ENCODE data around the gene PKN2. TPM values are rescaled to one million over a fixed set of nuclear protein-coding genes. Genes with fewer than 3 reads are reported as not detected.
"Not testable (repeated sequence)": the region's sequence is repeated elsewhere in the genome, so short reads cannot be mapped to it uniquely, and the experiment has no call there.

Gene PKN2
- polyA plus RNA-seq, 3 donors: 7.7 to 16.2 (median 14.0) TPM

- H3K27ac ChIP-seq (ENCODE audit: low read depth, low read length): no peak overlapping the region
- 90 to 95% (median 92%) methylated on average over 3 of the region's 3 CpGs for WGBS, 3 donors
Measured at GRCh38 chr1:88668405-88668804, 15.7 kb upstream of the PKN2 start.

- WGBS, 3 donors: 76 to 81% (median 81%) methylated on average over 3 of the region's 3 CpGs
- H3K27ac ChIP-seq (ENCODE audit: low read depth, low read length): no peak overlapping the region
Measured at GRCh38 chr1:88670462-88670861, 13.6 kb upstream of the PKN2 start.

GRCh38 chr1:88673446-88673845, 10.6 kb upstream of the PKN2 start:
- H3K27ac ChIP-seq (ENCODE audit: low read depth, low read length): no peak overlapping the region

DNA sequence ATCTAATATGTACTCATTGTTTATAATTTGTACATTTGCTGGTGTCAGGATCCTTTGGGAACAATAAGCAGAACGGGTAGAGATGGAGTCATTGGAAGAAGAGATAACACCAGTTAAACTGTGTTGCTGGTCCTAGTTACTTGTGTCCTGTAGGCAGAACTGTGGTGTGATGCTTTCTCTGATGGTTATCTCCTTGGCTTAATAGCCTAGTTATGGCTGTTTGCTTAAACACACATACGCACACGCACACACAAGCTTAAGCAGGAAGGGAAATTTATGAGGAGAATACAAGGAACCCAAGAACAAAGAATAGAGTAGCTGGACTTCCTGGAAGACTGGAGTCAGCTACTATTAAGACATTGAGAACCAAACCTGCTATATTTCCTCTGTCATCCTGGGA, 5.7 kb upstream of the PKN2 start:
- WGBS, 3 donors: 69 to 78% (median 72%) methylated on average over 3 of the region's 3 CpGs
- no peak overlapping the region for H3K27ac ChIP-seq (ENCODE audit: low read depth, low read length)

- WGBS, 3 donors: 58 to 63% (median 59%) methylated on average over 3 of the region's 3 CpGs
- no peak overlapping the region for H3K27ac ChIP-seq (ENCODE audit: low read depth, low read length)
Measured at GRCh38 chr1:88680471-88680870, 3.6 kb upstream of the PKN2 start.

DNA sequence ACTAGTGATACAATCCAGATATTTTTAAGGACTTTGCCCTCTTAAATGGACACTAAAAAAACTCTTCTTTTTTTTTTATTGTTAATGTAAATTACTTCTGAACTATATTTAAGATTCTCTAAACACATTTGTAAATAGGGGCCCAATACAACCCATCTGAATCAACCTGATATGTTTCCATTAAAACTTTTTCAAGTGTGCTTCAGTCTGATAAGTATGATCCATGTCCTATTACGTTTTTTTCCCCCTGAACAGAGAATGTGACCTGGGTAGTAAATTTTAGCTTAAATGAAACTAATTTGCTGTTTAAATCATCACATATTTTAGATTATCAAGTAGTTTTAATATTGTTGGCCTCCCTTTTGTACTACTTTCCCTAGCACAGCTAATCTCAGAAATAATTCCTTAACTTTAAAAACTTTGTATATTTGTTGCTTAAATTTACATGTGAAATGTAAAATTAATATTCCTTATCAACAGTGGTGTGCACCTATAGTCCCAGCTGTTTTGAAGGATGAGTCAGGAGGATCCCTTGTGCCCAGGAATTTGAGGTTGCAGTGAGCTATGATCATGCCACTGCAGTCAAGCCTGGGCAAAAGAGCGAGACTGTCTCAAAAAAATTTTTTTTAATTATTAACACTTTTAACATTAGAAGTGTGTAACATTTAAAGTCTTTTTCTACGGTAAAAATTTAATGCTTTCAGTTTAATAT, 3.0 kb upstream of the PKN2 start:
- no peak overlapping the region for H3K27ac ChIP-seq (ENCODE audit: low read depth, low read length)
- WGBS, 3 donors: 95 to 98% (median 96%) methylated on average over 3 of the region's 3 CpGs

DNA sequence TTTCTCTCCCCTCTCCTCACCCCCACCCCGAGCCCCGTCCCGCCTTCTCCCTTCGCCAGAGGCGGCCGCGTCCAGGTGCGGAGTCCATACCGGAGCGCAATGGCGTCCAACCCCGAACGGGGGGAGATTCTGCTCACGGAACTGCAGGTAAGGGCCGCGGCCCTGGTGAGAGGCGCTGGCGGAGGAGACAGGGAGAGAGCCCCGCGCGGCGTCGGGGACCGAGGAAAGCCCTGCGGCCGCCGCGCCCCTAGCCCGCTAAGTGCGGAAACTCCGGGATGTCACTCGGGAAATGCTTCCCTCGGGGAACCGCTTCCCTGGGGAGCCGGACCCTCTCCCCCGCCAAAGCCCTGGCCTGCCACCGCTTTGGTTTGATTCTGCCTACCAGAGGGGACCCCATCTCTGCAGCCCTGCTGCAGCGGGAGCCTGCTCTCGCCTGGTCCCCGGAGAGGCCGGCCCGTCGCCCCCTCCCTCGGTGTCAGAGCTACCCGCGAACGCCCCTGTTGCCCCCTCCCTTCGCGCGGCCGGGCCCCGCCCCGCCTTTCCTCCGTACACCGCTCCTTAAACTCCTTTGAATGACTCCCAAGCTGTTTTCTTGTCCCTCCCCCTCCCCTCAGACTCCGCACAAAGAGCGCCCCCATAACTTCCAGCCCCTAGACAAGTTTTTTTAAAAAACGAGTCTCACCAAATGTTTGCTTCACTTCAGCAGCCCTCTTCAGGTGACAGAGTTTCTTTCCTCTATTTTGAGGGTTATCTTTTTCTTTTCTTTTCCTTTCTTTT, 597 bp downstream of the PKN2 start:
- 0 to 1% (median 1%) methylated on average over 50 to 58 of the region's 58 CpGs for WGBS, 3 donors
- H3K27ac ChIP-seq (ENCODE audit: low read depth, low read length): peak overlapping the region; percentile 13

DNA sequence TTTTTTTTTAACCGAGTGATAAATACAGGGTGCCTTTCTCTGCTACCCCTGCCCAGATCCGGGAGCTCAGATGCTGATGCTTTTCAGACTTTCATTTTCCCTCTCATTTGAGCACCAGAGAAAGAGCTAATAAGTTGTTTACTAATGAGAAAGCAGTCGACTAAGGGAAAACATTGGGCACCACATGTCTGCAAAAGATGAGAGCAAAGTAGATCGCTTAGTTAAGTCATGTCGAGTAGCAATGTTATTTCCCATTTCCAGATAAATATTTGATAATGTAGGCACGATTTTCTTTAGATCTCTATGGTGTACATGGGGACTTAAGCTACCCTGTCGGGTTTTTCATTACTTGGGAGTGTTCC, 1.2 kb downstream of the PKN2 start:
- WGBS, 3 donors: 0% methylated on average over 7 of the region's 7 CpGs
- H3K27ac ChIP-seq (ENCODE audit: low read depth, low read length): no peak overlapping the region

- 85 to 91% (median 86%) methylated on average over 3 of the region's 3 CpGs for WGBS, 3 donors
- no peak overlapping the region for H3K27ac ChIP-seq (ENCODE audit: low read depth, low read length)
Measured at GRCh38 chr1:88691540-88691939, 7.5 kb downstream of the PKN2 start.

DNA sequence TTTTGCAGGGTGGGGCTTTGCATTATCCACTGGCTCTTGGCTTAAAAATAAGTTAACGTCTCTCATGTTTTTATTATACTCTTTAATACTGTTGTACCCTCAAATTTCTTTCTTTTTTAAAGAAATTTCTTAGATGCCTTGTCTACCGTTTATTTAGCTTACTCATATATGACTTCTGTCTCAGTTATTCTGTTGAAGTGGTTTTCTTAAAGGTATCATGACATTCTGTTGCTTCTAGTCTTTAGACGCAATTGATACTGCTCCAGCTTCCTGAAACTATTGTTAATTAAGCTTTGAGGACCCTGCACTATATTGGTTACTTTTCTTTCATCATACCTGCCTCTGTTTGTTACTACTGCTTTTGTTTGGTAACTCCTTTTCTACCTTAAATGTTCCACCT, 11.7 kb downstream of the PKN2 start:
- 83 to 91% (median 84%) methylated on average over 3 of the region's 3 CpGs for WGBS, 3 donors
- H3K27ac ChIP-seq (ENCODE audit: low read depth, low read length): no peak overlapping the region

- H3K27ac ChIP-seq (ENCODE audit: low read depth, low read length): no peak overlapping the region
Measured at GRCh38 chr1:88697503-88697902, 13.4 kb downstream of the PKN2 start.

- 52 to 70% (median 65%) methylated on average over 2 of the region's 2 CpGs for WGBS, 3 donors
- no peak overlapping the region for H3K27ac ChIP-seq (ENCODE audit: low read depth, low read length)
Measured at GRCh38 chr1:88698140-88698539, 14.1 kb downstream of the PKN2 start.

- 45 to 77% (median 48%) methylated on average over 2 of the region's 2 CpGs for WGBS, 3 donors
- H3K27ac ChIP-seq (ENCODE audit: low read depth, low read length): no peak overlapping the region
Measured at GRCh38 chr1:88698764-88699163, 14.7 kb downstream of the PKN2 start.

GRCh38 chr1:88700425-88701013, 16.4 kb downstream of the PKN2 start:
- 73 to 79% (median 79%) methylated on average over 5 of the region's 5 CpGs for WGBS, 3 donors
- no peak overlapping the region for H3K27ac ChIP-seq (ENCODE audit: low read depth, low read length)

GRCh38 chr1:88701275-88701674, 17.2 kb downstream of the PKN2 start:
- H3K27ac ChIP-seq (ENCODE audit: low read depth, low read length): no peak overlapping the region
- 29 to 38% (median 34%) methylated on average over 2 of the region's 2 CpGs for WGBS, 3 donors

- WGBS, 3 donors: 68 to 84% (median 78%) methylated on average over 5 of the region's 5 CpGs
- not testable (repeated sequence) for H3K27ac ChIP-seq (ENCODE audit: low read depth, low read length)
Measured at GRCh38 chr1:88701793-88702192, 17.7 kb downstream of the PKN2 start.

DNA sequence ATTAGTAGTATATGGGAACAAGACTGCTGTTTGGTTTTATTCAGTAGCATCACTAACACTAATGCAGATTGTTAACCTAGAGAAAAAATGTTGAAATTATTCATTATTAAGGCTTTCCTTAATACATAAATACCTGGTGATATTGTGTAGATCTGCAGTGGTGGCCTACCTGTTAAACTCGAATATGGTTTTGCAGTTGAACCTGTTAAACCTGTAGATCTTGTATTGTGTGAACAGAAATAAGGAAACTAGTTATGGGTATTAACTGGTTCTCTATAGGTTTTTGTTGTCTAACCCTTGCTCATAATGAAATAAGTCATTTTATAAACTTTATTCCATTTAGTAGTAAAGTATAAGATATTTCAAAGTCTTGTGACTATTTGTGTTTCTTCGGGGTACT, 23.9 kb downstream of the PKN2 start:
- no peak overlapping the region for H3K27ac ChIP-seq (ENCODE audit: low read depth, low read length)
- WGBS, 3 donors: 72 to 96% (median 95%) methylated on average over 2 of the region's 2 CpGs

GRCh38 chr1:88712907-88713306, 28.8 kb downstream of the PKN2 start:
- not testable (repeated sequence) for H3K27ac ChIP-seq (ENCODE audit: low read depth, low read length)
- 100% methylated on average over 1 of the region's 1 CpG for WGBS, 3 donors

GRCh38 chr1:88716571-88716970, 32.5 kb downstream of the PKN2 start:
- WGBS, 3 donors: 78 to 92% (median 90%) methylated on average over 2 of the region's 2 CpGs

GRCh38 chr1:88722492-88722891, 38.4 kb downstream of the PKN2 start:
- WGBS, 3 donors: 85 to 95% (median 91%) methylated on average over 5 of the region's 5 CpGs
- H3K27ac ChIP-seq (ENCODE audit: low read depth, low read length): no peak overlapping the region

More at GRCh38 chr1:88716571-88716970, 32.5 kb downstream of the PKN2 start:
- H3K27ac ChIP-seq (ENCODE audit: low read depth, low read length): not testable (repeated sequence)
